ENCODE data around the gene ZNF575.
A peak's percentile ranks its signal among the peaks of the same experiment; 100 is the strongest.
"Not testable (repeated sequence)": the region's sequence is repeated elsewhere in the genome, so short reads cannot be mapped to it uniquely, and the experiment has no call there.

Gene ZNF575

DNA sequence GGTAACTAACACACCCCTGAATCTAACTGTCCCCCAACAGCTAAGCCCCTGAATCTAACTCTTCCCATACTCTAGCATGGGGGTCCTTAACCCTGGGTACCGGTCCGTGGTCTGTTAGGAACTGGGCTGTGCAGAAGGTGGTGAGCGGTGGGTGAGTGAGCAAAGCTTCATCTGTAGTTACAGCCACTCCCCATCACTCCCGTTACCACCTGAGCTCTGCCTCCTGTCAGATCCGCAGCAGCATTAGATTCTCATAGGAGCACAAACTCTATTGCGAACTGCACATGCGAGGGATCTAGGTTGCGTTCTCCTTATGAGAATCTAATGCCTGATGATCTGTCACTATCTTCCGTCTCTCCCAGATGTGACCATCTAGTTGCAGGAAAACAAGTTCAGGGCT lies 22.3 kb upstream of the ZNF575 start:
- Histone ChIP-seq H3K9me3 (ENCODE audit: control insufficient read depth, insufficient read depth, low read depth, low read length) (no peaks in the 10 kb centered on the region; the same call in 1 of the 2 replicates), H3K4me1 (ENCODE audit: control insufficient read depth, insufficient read depth, low read length) (no peaks in the 10 kb centered on the region), H3K4me3 (ENCODE audit: low read depth, low read length) (no peak overlapping the region), H3K27ac (ENCODE audit: extremely low read depth, low read depth, low read length) (no peak overlapping the region), H3K36me3 (ENCODE audit: control insufficient read depth in 2 of 2, insufficient read depth in 1 of 2, low read length in 2 of 2) (peaks cover 13 to 24% of the 10 kb centered on the region in 2 experiments)
- ChIA-PET POLR2A (interaction anchor here (1.5 to 2.2 kb wide), 2 partner anchors 11 to 47 kb away, joined by 3 to 14 read pairs; no protein-coding TSS in a partner anchor), CTCF (interaction anchor here (1.1 to 11.9 kb wide), 4 partner anchors 9 to 78 kb away, joined by 3 to 97 read pairs (median 22); no protein-coding TSS in a partner anchor)
- TF ChIP-seq ZNF248 (tag by site-specific recombination; IDR thresholded peaks at IDR 0.05) (no peak), ZNF610 (tag by site-specific recombination; IDR thresholded peaks at IDR 0.05; ENCODE audit: borderline replicate concordance) (peak; percentile 100)

DNA sequence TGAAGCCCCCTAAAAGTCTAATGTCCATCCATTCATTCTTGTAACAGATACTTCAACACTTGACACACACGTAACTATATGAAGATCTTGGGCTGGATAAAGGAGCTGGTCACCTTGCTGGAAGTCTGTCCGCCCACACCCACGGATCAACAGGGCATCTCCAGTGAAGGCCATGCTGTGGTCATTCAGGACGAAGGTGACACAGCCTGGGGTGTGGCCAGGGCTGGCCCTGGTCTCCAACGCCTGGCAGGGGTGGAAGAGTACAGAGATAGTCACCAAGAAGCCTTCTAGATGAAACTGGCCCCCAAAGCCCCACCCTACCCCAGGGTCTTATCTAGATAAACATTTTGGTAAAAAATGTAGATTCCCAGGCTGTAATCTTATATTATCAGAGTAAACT lies 21.7 kb upstream of the ZNF575 start:
- Histone ChIP-seq H3K4me1 (ENCODE audit: control insufficient read depth, insufficient read depth, low read length) (no peaks in the 10 kb centered on the region), H3K9me3 (ENCODE audit: control insufficient read depth, insufficient read depth, low read depth, low read length) (no peaks in the 10 kb centered on the region; the same call in 1 of the 2 replicates), H3K4me3 (ENCODE audit: low read depth, low read length) (no peak overlapping the region), H3K27ac (ENCODE audit: extremely low read depth, low read depth, low read length) (no peak overlapping the region), H3K36me3 (ENCODE audit: control insufficient read depth in 2 of 2, insufficient read depth in 1 of 2, low read length in 2 of 2) (peaks cover 13 to 21% of the 10 kb centered on the region in 2 experiments)
- TF ChIP-seq, protein P1, sequence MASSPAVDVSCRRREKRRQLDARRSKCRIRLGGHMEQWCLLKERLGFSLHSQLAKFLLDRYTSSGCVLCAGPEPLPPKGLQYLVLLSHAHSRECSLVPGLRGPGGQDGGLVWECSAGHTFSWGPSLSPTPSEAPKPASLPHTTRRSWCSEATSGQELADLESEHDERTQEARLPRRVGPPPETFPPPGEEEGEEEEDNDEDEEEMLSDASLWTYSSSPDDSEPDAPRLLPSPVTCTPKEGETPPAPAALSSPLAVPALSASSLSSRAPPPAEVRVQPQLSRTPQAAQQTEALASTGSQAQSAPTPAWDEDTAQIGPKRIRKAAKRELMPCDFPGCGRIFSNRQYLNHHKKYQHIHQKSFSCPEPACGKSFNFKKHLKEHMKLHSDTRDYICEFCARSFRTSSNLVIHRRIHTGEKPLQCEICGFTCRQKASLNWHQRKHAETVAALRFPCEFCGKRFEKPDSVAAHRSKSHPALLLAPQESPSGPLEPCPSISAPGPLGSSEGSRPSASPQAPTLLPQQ (tag by site-specific recombination; IDR thresholded peaks at IDR 0.05), result no peak
- TF ChIP-seq ZBTB1 (tag by site-specific recombination; IDR thresholded peaks at IDR 0.05) (no peak), GLIS1 (tag by site-specific recombination; IDR thresholded peaks at IDR 0.05) (no peak), ZNF473 (tag by site-specific recombination; IDR thresholded peaks at IDR 0.05) (no peak), SP2 (tag by site-specific recombination; IDR thresholded peaks at IDR 0.05) (no peak), YY2 (tag by site-specific recombination; IDR thresholded peaks at IDR 0.05) (no peak), ZNF341 (tag by site-specific recombination; IDR thresholded peaks at IDR 0.05; ENCODE audit: low read depth) (no peak), ZFP3 (tag by site-specific recombination; IDR thresholded peaks at IDR 0.05; ENCODE audit: low read depth) (no peak), ZNF596 (tag by site-specific recombination; IDR thresholded peaks at IDR 0.05) (no peak), MEIS1 (CRISPR knock-in tag; IDR thresholded peaks at IDR 0.05; ENCODE audit: borderline replicate concordance) (no peak), ZNF394 (tag by site-specific recombination; IDR thresholded peaks at IDR 0.05; ENCODE audit: borderline replicate concordance) (no peak), KLF9 (tag by site-specific recombination; IDR thresholded peaks at IDR 0.05; ENCODE audit: low read depth) (no peak), ZNF404 (tag by site-specific recombination; IDR thresholded peaks at IDR 0.05) (no peak)
- TF ChIP-seq, protein P2, sequence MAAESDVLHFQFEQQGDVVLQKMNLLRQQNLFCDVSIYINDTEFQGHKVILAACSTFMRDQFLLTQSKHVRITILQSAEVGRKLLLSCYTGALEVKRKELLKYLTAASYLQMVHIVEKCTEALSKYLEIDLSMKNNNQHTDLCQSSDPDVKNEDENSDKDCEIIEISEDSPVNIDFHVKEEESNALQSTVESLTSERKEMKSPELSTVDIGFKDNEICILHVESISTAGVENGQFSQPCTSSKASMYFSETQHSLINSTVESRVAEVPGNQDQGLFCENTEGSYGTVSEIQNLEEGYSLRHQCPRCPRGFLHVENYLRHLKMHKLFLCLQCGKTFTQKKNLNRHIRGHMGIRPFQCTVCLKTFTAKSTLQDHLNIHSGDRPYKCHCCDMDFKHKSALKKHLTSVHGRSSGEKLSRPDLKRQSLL (tag by site-specific recombination; IDR thresholded peaks at IDR 0.05), result no peak
- TF ChIP-seq, protein P3, sequence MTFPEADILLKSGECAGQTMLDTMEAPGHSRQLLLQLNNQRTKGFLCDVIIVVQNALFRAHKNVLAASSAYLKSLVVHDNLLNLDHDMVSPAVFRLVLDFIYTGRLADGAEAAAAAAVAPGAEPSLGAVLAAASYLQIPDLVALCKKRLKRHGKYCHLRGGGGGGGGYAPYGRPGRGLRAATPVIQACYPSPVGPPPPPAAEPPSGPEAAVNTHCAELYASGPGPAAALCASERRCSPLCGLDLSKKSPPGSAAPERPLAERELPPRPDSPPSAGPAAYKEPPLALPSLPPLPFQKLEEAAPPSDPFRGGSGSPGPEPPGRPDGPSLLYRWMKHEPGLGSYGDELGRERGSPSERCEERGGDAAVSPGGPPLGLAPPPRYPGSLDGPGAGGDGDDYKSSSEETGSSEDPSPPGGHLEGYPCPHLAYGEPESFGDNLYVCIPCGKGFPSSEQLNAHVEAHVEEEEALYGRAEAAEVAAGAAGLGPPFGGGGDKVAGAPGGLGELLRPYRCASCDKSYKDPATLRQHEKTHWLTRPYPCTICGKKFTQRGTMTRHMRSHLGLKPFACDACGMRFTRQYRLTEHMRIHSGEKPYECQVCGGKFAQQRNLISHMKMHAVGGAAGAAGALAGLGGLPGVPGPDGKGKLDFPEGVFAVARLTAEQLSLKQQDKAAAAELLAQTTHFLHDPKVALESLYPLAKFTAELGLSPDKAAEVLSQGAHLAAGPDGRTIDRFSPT (tag by site-specific recombination; IDR thresholded peaks at IDR 0.05), result no peak
- TF ChIP-seq, protein P4, sequence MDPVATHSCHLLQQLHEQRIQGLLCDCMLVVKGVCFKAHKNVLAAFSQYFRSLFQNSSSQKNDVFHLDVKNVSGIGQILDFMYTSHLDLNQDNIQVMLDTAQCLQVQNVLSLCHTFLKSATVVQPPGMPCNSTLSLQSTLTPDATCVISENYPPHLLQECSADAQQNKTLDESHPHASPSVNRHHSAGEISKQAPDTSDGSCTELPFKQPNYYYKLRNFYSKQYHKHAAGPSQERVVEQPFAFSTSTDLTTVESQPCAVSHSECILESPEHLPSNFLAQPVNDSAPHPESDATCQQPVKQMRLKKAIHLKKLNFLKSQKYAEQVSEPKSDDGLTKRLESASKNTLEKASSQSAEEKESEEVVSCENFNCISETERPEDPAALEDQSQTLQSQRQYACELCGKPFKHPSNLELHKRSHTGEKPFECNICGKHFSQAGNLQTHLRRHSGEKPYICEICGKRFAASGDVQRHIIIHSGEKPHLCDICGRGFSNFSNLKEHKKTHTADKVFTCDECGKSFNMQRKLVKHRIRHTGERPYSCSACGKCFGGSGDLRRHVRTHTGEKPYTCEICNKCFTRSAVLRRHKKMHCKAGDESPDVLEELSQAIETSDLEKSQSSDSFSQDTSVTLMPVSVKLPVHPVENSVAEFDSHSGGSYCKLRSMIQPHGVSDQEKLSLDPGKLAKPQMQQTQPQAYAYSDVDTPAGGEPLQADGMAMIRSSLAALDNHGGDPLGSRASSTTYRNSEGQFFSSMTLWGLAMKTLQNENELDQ (tag by site-specific recombination; IDR thresholded peaks at IDR 0.05; ENCODE audit: low read depth), result no peak
- TF ChIP-seq, protein P5, sequence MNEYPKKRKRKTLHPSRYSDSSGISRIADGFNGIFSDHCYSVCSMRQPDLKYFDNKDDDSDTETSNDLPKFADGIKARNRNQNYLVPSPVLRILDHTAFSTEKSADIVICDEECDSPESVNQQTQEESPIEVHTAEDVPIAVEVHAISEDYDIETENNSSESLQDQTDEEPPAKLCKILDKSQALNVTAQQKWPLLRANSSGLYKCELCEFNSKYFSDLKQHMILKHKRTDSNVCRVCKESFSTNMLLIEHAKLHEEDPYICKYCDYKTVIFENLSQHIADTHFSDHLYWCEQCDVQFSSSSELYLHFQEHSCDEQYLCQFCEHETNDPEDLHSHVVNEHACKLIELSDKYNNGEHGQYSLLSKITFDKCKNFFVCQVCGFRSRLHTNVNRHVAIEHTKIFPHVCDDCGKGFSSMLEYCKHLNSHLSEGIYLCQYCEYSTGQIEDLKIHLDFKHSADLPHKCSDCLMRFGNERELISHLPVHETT (tag by site-specific recombination; IDR thresholded peaks at IDR 0.05), result no peak
- CTCF ChIA-PET, result interaction anchor here (0.9 to 11.9 kb wide), 4 partner anchors 8 to 79 kb away, joined by 3 to 97 read pairs (median 22); no protein-coding TSS in a partner anchor
- POLR2A ChIA-PET, result interaction anchor here (0.6 to 1.5 kb wide), 2 partner anchors 11 to 15 kb away, joined by 3 to 6 read pairs; no protein-coding TSS in a partner anchor

DNA sequence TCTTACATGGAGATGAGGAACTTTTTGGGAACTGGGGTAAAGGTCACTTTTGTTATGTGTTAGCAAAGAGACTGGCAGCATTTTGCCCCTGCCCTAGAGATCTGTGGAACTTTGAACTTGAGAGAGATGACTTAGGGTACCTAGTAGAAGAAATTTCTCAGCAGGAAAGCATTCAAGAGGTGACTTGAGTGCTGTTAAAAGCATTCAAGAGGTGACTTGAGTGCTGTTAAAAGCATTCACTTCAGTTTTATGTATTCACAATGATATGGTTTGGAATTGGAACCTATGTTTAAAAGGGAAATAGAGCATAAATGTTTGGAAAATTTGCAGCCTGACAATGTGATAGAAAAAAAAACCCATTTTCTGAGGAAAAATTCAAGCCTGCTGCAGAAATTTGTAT lies 20.6 kb upstream of the ZNF575 start:
- peaks cover 13 to 26% of the 10 kb centered on the region in 2 experiments for H3K36me3 ChIP-seq (ENCODE audit: control insufficient read depth in 2 of 2, insufficient read depth in 1 of 2, low read length in 2 of 2)
- H3K4me1 ChIP-seq (ENCODE audit: control insufficient read depth, insufficient read depth, low read length); H3K27ac ChIP-seq (ENCODE audit: extremely low read depth, low read depth, low read length); H3K4me3 ChIP-seq (ENCODE audit: low read depth, low read length); POLR2A ChIA-PET; H3K9me3 ChIP-seq (ENCODE audit: control insufficient read depth, insufficient read depth, low read depth, low read length): not testable (repeated sequence)
- CTCF ChIA-PET, result interaction anchor here (2.1 kb wide), 1 partner anchor 65 kb away, joined by 18 read pairs; no protein-coding TSS in a partner anchor

Measured in HEK293 (cell line).